Panc1 (cell line): ENCODE measurements around the gene PRSS50.
"Not testable (repeated sequence)": the region's sequence is repeated elsewhere in the genome, so short reads cannot be mapped to it uniquely, and the experiment has no call there.

Experiments used
- POLR2AphosphoS5 ChIP-seq: IDR thresholded peaks from 2 replicates; pipeline ENCODE4 v1.6.1; 2012; ENCODE audit warnings: mild to moderate bottlenecking, low read depth, low read length, moderate library complexity
- TF ChIP-seq, protein P1 (sequence below): fragments of 450-650 bp; IDR thresholded peaks from 2 replicates; pipeline ENCODE4 v1.5.1; 2017; ENCODE audit warnings: mild to moderate bottlenecking

DNA sequence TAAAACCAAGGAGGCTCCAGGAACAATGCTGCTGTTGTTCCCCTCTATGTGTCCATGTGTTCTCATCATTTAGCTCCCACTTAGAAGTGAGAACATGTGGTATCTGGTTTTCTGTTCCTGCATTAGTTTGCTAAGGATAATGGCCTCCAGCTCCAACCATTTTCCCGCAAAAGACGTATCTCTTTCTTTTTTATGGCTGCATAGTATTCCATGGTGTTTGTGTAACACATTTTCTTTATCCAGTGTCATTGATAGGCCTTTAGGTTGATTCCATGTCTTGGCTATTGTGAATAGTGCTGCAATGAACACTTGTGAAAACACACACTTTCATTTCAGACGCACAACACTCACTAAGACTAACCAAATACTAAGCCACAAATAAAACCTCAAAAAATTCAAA, 21.9 kb upstream of the PRSS50 start:
- TF ChIP-seq, protein P1, sequence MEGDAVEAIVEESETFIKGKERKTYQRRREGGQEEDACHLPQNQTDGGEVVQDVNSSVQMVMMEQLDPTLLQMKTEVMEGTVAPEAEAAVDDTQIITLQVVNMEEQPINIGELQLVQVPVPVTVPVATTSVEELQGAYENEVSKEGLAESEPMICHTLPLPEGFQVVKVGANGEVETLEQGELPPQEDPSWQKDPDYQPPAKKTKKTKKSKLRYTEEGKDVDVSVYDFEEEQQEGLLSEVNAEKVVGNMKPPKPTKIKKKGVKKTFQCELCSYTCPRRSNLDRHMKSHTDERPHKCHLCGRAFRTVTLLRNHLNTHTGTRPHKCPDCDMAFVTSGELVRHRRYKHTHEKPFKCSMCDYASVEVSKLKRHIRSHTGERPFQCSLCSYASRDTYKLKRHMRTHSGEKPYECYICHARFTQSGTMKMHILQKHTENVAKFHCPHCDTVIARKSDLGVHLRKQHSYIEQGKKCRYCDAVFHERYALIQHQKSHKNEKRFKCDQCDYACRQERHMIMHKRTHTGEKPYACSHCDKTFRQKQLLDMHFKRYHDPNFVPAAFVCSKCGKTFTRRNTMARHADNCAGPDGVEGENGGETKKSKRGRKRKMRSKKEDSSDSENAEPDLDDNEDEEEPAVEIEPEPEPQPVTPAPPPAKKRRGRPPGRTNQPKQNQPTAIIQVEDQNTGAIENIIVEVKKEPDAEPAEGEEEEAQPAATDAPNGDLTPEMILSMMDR: not testable (repeated sequence)
- not testable (repeated sequence) for TF ChIP-seq POLR2AphosphoS5
